HG03280 (cell line): Measurements from ENCODE around the gene PA2G4.

Source experiments
- ATAC-seq: cut with Tn5 transposase; IDR thresholded peaks from one replicate; pipeline ENCODE4 v1.9.1; 2021; ENCODE audit warnings: mild to moderate bottlenecking, moderate library complexity; ENCODE audit not compliant: unreplicated experiment

The PA2G4 gene

DNA sequence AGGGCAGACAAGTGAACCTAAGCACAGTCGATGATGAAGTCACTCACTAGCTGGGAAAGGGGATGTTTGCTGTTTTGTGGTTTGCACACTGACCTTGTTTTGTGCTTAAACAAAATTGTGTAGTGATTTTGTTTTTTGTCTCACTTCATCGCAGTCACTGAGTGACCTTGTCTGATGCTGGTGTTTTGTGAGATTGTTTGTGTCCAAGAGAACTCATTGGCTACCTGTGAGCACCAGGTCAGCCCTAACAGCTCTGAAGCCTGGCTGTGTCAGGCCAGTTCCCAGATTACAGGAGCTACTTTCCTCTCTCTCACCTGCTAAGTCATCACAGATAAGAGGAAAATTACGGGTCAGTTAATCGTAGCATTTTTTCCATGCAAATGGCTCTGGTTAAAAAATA, 19.8 kb downstream of the PA2G4 start:
- ATAC-seq = no peak

DNA sequence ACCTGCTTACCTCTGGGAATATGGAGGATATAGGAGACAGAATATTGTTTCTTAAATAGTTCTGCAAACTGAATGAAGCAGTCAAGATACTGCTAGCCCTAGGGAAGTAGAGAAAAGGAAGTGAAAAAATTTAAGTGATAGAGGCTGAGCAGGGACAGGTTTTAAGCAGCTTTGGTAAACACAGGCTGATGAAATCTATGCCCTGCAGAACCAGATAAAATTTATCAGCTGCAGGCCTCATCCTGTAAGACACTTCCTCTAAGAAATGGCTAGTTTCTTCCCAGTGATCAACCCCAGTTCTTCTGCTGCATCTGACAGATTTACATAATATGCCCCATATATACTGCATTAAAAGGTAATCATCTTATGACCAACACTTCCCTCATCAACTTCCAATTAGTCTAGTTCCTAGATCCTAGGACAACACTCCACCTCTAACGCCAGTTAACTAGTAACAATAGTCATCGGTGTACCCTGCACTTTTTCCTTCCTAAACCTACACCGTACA, 22.4 kb downstream of the PA2G4 start:
- no peak for ATAC-seq

DNA sequence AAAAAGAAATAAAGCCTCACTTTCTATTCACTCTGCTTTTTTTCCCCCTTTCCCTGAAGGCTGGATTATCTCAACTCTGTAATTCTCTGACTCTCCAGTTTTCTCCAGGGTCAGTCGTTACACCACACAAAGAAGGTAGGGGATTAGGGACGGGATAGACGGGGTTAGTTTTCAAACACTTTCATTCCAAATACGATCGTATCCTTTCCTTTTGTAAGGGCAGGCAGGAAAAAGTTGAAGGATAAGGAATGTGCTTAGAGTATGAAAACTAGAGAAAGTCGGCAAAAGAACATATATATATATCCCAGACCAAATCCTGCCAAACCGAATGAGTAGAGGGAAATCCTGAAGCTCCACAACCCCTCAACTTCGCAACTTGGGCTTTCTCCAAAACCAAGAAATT, 23.1 kb downstream of the PA2G4 start:
- no peak for ATAC-seq

- ATAC-seq = peak; percentile 90
Measured at GRCh38 chr12:56127888-56128669, 23.7 kb downstream of the PA2G4 start, which contains the start of gene ESYT1. TSS of gene ESYT1 (plus strand) at chr12:56128267. CDS start at chr12:56128320, 53 bp downstream.

DNA sequence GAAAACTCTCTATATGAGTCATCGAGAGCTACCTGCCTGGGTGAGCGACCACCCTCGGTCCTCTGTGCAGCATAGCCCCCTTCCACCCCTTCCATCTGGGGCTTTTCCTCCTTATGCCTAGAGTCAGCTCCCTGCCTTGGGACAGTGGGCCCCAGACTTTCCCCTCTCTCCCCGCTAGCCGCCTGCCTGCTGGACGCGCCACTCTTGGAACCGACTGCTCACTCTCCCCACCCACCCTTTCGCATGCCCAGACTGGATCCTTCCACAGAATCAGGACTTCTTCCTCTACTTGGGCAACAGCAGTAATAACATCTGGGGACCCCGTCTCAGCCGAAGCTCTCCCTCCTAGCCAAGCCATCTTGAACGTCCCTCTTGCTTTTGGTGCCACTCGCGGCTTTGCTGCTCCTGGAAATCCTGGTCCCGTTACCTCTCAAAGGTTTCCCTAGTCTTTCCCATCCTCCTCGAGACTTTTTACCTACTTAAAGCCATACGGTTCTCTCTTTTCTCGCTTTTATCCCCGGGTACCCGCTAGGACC, 24.4 kb downstream of the PA2G4 start:
- no peak for ATAC-seq

- no peak for ATAC-seq
Measured at GRCh38 chr12:56129206-56129941, 25.0 kb downstream of the PA2G4 start.

DNA sequence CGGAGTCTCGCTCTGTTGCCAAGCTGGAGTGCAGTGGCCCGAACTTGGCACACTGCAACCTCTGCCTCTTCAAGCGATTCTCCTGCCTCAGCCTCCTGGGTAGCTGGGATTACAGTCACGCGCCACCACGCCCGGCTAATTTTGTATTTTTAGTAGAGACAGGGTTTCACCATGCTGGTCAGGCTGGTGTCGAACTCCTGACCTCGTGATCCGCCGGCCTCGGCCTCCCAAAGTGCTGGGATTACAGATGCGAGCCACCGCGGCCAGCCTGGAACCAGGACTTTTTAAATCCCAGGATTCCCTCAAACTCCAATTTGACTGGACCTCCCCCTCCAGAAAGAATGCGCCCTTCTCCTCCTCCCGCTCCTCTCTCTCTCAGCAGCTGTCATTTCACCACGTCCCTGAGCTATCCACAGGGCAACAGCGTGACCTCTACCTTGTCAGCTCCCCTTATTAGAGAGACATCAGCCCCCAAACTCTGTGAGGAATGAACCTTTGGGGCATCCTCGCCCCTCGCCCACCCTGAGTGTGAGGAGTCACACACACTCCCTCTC, 25.7 kb downstream of the PA2G4 start:
- ATAC-seq = no peak

DNA sequence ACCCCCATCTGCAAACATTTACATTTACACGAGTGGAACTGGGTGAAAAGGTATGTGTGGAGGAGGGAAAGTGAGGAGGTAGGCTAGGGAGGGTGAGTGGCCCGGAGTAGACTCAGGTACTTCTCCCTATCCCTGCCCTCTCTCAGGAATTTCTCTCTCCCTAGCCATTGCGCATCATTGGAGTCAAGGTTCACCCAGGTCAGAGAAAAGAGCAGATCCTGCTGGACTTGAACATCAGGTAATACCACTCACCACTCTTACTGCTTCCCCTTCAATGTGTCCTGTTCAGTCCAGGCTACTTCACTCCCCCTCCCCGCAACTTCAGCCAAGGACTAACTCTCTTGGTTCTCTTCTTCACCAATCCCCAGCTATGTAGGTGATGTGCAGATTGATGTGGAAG, 26.5 kb downstream of the PA2G4 start:
- ATAC-seq = no peak

DNA sequence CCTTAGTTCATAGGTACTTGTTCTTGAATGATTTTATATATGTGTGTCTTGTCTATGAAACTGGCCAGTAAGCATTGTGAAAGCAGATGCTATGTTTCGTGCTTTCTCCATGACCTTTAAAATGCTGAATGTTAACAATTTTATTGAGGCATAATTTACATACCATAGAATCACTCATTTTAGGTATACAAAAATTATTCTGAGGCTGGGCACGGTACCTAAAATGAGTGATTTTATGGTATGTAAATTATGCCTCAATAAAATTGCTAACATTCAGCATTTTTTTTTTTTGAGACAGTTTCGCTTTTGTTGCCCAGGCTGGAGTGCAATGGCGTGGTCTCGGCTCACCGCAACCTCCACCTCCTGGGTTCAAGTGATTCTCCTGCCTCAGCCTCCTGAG, 30.5 kb downstream of the PA2G4 start:
- ATAC-seq = no peak

- no peak for ATAC-seq
Measured at GRCh38 chr12:56137853-56138571, 33.7 kb downstream of the PA2G4 start.

DNA sequence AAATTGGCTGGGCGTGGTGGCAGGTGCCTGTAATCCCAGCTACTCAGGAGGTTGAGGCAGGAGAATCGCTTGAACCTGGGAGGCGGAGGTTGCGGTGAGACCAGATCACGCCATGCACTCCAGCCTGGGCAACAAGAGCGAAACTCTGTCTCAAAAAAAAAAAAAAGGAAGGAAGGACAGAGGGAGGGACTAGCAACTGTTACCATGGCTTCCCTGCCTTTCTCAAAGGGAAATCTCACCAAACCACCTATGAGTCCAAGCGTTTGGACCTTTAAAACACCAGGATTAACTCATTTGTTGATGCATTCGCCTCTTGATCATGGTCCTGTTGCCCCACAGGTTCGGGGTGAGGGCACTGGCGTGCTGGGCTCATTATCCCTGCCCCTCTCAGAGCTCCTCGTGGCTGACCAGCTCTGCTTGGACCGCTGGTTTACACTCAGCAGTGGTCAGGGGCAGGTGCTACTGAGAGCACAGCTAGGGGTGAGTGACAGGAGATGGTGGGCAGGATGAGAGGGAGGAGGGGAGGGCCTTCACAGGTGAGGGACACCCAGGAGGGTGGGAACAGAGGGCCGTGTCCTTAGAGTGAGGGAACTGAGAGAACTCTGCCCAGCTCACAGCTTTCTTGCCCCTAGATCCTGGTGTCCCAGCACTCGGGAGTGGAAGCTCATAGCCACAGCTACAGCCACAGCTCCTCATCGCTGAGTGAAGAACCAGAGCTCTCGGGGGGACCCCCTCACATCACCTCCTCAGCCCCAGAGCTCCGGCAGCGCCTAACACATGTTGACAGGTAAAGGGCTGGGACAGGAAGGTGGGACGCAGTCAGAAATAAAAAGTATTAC, 37.8 kb downstream of the PA2G4 start:
- ATAC-seq = no peak

DNA sequence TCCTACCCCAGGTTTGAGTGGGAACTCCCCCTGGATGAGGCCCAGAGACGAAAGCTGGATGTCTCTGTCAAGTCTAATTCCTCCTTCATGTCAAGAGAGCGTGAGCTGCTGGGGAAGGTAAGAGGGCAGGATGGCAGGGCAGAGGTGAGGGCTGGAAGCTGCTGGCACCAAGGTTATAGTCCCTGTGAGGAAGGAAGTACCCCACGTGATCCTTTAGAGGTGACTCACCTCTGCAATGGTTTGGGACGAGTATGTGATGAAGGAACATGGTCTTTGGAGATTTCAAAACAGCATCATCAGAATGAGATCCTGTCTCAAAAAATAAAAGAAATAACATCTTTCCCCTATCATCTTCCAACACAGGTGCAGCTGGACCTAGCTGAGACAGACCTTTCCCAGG, 38.9 kb downstream of the PA2G4 start:
- ATAC-seq = no peak

GRCh38 chr12:56143870-56144269, 39.5 kb downstream of the PA2G4 start:
- ATAC-seq = no peak

- ATAC-seq = no peak
Measured at GRCh38 chr12:56145217-56145616, 40.9 kb downstream of the PA2G4 start.

DNA sequence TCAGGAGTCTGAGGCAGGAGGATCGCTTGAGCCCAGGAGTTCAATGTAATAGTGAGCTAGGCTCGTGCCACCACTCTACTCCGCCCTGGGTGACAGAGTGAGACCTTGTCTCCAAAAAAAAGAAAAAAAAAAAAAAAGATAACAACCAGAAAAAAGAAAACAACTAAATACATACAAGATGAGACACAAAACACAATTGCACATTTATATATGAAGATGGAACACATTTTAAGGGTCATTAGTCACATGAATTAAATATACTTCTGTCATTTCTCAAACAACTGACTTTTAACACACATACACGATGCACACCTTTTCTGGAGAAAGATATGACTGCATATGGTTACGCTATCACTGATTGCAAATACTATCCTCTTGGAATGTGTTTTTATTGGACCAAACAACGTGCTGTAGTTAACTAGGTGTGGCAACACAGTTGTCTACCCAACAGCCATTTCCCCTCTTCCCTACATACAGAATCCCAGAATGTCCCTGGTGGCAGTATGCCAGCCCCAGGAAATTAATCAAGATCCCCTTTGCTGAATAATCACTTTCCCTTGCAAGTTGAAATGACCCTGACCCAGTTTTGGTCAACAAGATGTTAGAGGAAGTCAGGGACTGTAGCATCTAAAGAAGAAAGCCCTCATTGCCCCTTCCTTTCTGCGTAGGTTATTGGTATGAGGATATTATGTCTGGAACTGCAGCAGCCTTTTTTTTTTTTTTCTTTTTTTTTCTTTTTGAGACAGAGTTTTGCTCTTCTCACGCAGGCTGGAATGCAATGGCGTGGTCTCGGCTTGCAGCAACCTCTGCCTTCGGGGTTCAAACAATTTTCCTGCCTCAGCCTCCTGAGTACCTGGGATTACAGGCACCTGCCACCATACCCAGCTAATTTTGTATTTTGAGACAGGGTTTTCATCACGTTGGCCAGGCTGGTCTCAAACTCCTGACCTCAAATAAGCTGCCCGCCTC, 42.4 kb downstream of the PA2G4 start:
- no peak for ATAC-seq

DNA sequence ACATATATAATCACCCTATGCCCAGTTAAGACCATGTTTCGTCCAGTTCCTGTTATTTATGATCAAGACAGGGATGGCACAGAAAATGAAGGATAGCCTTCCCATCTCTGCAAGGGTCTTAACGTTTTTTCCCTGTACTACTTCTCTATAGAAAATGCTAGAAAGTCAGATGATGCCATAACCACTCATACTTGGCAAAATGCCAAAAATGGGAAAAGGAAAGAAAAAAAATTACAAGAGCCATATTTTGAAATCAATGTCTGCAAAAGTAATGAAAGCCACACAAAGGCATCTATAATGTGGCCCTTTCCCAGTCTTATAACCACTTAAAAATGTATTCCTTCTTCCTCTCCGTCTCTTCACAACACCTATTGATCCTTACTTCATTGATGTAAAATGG, 46.2 kb downstream of the PA2G4 start:
- no peak for ATAC-seq

DNA sequence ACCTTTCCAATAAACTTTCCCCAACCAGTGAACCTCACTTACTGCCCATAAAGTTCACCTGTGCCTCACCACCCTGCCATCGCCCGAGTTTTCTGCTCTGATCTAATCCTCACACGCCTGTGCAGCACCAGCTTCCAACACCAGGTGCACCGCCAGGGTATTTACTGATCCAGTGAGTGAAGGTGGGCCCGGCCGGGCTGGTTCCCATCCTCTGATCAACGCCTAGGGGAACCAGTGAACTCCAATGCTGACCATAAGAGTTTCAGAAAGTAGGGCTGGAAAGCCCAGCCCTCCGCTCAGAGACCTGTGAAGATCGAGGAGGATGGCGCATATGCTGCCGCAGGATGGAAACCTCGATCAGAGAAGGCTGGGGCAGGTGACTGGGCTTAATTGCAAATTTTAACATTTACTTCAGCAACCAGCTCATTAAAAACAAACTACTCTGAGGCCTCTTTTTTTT, 47.3 kb downstream of the PA2G4 start:
- ATAC-seq = peak; percentile 60

- peak; percentile 91 for ATAC-seq
Measured at GRCh38 chr12:56152132-56152755, 47.9 kb downstream of the PA2G4 start, which contains the start of gene MYL6B. TSS of gene MYL6B (plus strand) at chr12:56152587. CDS start at chr12:56153919, 1,332 bp downstream.
